Measurements from ENCODE around the gene ZNF444. TPM values are rescaled to one million over a fixed set of nuclear protein-coding genes. Genes with fewer than 3 reads are reported as not detected.

The ZNF444 gene
- total and polyA plus RNA-seq, 12 donors: 7.2 to 66.3 (median 35.8) TPM

DNA sequence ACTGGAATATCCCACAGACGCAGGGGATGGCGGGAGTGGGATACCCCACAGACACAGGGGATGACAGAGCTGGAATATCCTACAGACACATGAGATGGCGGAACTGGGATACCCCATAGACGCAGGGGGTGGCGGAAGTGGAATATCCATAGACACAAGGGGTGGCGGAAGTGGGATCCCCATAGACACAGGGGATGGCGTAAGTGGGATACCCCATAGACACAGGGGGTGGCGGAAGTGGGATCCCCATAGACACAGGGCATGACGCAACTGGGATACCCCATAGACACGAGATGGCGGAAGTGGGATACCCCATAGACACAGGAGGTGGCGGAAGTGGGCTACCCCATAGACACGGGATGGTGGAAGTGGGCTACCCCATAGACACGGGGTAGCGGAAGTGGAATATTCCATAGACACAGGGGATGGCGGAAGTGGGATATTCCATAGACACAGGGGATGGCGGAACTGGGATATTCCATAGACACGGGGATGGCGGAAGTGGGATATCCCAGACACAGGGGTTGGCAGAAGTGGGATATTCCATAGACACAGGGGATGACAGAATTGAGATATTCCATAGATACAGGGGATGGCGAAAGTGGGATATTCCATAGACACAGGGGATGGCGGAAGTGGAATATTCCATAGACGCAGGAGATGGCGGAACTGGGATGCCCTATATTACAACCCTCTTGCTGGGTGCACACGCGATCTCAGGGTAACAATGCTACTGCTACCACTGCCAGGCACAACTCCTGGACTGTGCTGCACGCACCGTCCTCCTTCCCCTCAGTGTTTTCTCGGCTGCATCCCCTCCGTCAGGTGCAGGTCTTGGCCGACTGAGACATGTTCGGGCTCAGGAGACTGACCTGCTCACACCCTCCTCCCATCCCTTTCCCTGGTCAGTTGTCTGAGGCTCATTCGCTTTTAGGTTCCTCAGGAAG is 48.1 kb upstream of the ZNF444 start:
- Histone ChIP-seq H3K36me3 (replicated peaks in 1 of 2) (peaks cover 0 to 6% of the 10 kb centered on the region in 2 donors), H3K27ac (no peak overlapping the region), H3K9me3 (replicated peaks in 1 of 3) (no peaks in the 10 kb centered on the region), H3K27me3 (no peaks in the 10 kb centered on the region), H3K4me1 (replicated peaks in 1 of 2) (peaks cover 9 to 10% of the 10 kb centered on the region in 2 donors), H3K4me3 (no peak overlapping the region)
- WGBS, 4 donors: 95 to 97% (median 96%) methylated on average over 32 of the region's 32 CpGs
- no peak for TF ChIP-seq CTCF (IDR thresholded peaks at IDR 0.05)
- no peak for TF ChIP-seq POLR2A (IDR thresholded peaks at IDR 0.05)
- intact Hi-C loops (cut with DNase I): no loop called here
- peak in 2 of 7 donors; percentile 9 to 13 for DNase-seq

DNA sequence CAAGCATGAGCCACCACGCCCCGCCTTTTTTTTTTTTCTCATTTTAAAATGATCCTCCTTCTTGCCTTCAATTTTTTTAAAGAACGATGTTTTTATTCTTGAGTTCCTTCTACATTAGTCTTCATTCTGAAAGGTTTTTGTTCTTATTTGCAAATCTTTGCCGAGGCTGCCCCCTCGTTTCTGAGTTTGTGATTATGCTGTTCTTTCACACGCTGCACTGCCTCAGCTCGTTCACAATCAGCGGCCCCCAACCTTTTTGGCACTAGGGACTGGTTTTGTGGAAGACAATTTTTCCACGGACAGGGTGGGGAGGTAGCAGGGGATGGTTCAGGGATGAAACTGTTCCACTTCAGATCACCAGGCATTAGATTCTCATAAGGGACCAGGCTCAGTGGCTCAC is 46.6 kb upstream of the ZNF444 start:
- no peak for TF ChIP-seq CTCF (IDR thresholded peaks at IDR 0.05)
- TF ChIP-seq POLR2A (IDR thresholded peaks at IDR 0.05): no peak
- intact Hi-C loops (cut with DNase I): no loop called here
- WGBS, 4 donors: 82 to 96% (median 88%) methylated on average over 8 to 9 of the region's 9 CpGs
- Histone ChIP-seq H3K4me3 (no peak overlapping the region), H3K27me3 (no peaks in the 10 kb centered on the region), H3K4me1 (replicated peaks in 1 of 2) (peaks cover 9 to 10% of the 10 kb centered on the region in 2 donors), H3K9me3 (replicated peaks in 1 of 3) (no peaks in the 10 kb centered on the region), H3K27ac (no peak overlapping the region), H3K36me3 (replicated peaks in 1 of 2) (no peaks in the 10 kb centered on the region)
- DNase-seq: peak in 1 of 7 donors; percentile 10

- peaks cover 0 to 10% of the 10 kb centered on the region in 2 donors for H3K36me3 ChIP-seq (replicated peaks in 1 of 2)
- H3K27me3 ChIP-seq: no peaks in the 10 kb centered on the region
- H3K4me3 ChIP-seq: no peak overlapping the region
- WGBS, 4 donors: 80 to 85% (median 83%) methylated on average over 13 of the region's 13 CpGs
- no peak for DNase-seq
- H3K9me3 ChIP-seq (replicated peaks in 1 of 3): no peaks in the 10 kb centered on the region
- intact Hi-C loops (cut with DNase I): no loop called here
- no peak overlapping the region for H3K27ac ChIP-seq
- H3K4me1 ChIP-seq (replicated peaks in 1 of 2): no peaks in the 10 kb centered on the region
- TF ChIP-seq CTCF (IDR thresholded peaks at IDR 0.05): no peak
- no peak for TF ChIP-seq POLR2A (IDR thresholded peaks at IDR 0.05)
These were observed 44.4 kb upstream of the ZNF444 start for GRCh38 chr19:56096665-56097064.

DNA sequence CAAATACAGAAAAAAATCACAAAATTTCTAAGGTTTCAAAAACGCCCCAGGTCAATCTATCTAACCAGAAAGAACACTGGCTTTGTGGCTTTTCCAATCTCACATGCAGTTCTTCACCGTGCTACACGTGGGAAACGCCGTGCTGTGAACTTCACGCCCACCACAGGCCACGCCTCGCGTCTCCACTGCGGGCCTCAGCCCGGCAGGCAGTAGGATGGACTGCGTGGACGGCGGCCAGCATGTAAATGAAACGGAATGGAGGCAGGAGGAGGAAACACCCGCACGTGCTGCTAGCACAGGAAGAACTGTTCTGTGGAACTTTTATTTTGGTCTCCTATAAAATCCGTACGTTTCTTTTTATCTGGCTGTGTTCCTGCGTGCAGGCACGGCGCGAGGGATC is 43.8 kb upstream of the ZNF444 start:
- DNase-seq: no peak
- Histone ChIP-seq H3K9me3 (replicated peaks in 1 of 3) (no peaks in the 10 kb centered on the region), H3K27me3 (no peaks in the 10 kb centered on the region), H3K36me3 (replicated peaks in 1 of 2) (peaks cover 0 to 16% of the 10 kb centered on the region in 2 donors), H3K4me3 (no peak overlapping the region), H3K27ac (no peak overlapping the region), H3K4me1 (replicated peaks in 1 of 2) (no peaks in the 10 kb centered on the region)
- WGBS, 4 donors: 83 to 93% (median 91%) methylated on average over 23 of the region's 23 CpGs
- TF ChIP-seq POLR2A (IDR thresholded peaks at IDR 0.05) (no peak), CTCF (IDR thresholded peaks at IDR 0.05) (no peak)
- intact Hi-C loops (cut with DNase I): no loop called here
